Mammary epithelial cell (primary cell): ENCODE data around the gene CAST.

Experiments
- EZH2 ChIP-seq: IDR thresholded peaks from 2 replicates; pipeline ENCODE4 v1.6.1; 2012; ENCODE audit warnings: low read length, inconsistent platforms, borderline replicate concordance
- TF ChIP-seq, protein P1 (sequence below), 2 donors: IDR thresholded peaks in 1 of 2; conservative IDR thresholded peaks in 1 of 2; 2 replicates each; pipeline ENCODE4 v1.5.1; 2011 to 2012; ENCODE audit warnings: inconsistent platforms in 2 of 2, low read length in 2 of 2, mild to moderate bottlenecking in 2 of 2, control low read depth in 1 of 2, low read depth in 1 of 2; ENCODE audit not compliant: insufficient read depth in 1 of 2; ENCODE audit errors: extremely low read depth in 1 of 2

DNA sequence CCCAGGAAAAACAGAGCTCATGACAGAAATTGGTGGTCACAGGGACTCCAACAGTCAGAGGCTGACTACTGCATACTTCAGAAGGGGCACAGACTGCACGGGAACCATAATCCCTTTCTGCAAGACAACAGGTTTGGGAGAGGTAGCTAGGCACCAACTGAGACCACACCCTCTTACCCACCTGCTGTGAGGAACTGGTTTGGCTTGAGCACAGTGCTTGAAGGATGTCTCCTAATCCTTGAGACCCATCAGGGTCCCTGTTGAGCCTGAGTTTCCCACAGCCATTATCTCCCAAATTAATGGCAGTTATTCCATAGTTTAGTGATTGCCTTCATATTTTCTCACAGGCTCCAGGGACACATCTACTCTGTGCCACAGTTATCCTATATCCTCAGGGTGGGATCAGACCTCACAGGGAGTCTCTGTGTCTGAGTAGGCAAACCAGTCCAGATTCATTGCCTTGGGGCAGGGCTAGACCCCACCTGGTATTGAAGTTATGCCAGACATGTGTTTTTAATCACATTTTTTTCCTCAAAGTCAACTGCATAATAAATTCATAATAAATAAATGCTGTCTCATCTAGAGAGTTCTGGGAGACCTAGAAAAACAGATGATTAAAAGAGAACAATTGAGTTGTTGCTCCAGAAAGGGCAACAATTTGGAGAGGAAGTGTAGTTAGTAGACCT, 9.3 kb upstream of the CAST start:
- TF ChIP-seq, protein P1, sequence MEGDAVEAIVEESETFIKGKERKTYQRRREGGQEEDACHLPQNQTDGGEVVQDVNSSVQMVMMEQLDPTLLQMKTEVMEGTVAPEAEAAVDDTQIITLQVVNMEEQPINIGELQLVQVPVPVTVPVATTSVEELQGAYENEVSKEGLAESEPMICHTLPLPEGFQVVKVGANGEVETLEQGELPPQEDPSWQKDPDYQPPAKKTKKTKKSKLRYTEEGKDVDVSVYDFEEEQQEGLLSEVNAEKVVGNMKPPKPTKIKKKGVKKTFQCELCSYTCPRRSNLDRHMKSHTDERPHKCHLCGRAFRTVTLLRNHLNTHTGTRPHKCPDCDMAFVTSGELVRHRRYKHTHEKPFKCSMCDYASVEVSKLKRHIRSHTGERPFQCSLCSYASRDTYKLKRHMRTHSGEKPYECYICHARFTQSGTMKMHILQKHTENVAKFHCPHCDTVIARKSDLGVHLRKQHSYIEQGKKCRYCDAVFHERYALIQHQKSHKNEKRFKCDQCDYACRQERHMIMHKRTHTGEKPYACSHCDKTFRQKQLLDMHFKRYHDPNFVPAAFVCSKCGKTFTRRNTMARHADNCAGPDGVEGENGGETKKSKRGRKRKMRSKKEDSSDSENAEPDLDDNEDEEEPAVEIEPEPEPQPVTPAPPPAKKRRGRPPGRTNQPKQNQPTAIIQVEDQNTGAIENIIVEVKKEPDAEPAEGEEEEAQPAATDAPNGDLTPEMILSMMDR (conservative IDR thresholded peaks at IDR 0.05 in 1 of 2, IDR thresholded peaks at IDR 0.05 in 1 of 2; ENCODE audit: extremely low read depth in 1 of 2, insufficient read depth in 1 of 2, low read depth in 1 of 2, low read length in 2 of 2): no peak
- no peak for TF ChIP-seq EZH2
